Prostate gland (tissue), 2 donors: ENCODE data around the gene IL21R. TPM values are rescaled to one million over a fixed set of nuclear protein-coding genes. Genes with fewer than 3 reads are reported as not detected.

Experiments used
- DNase-seq: peaks from one replicate; pipeline ENCODE4 v3.0.0-alpha.2; 2019; ENCODE audit warnings: low spot score
- H3K27ac ChIP-seq, 2 donors: fragments of 200-600 bp; sonication (generic); 2 replicates each; pipeline ENCODE4 v1.5.1; 2017 to 2019
- H3K27me3 ChIP-seq: fragments of 200-600 bp; sonication (generic); replicated peaks from 2 replicates; pipeline ENCODE4 v1.5.1; 2019; ENCODE audit not compliant: insufficient read depth
- H3K36me3 ChIP-seq, 2 donors: fragments of 200-600 bp; sonication (generic); 1 replicate in 1 of 2; 2 replicates in 1 of 2; pipeline versions ENCODE4 v1.5.1 to v1.8.1; 2017 to 2019
- H3K4me1 ChIP-seq: fragments of 200-600 bp; sonication (generic); replicated peaks from 2 replicates; pipeline ENCODE4 v1.5.1; 2019
- H3K4me3 ChIP-seq, 2 donors: fragments of 200-600 bp; sonication (generic); 2 replicates each; pipeline ENCODE4 v1.5.1; 2017 to 2019
- H3K9me3 ChIP-seq: fragments of 200-600 bp; sonication (generic); 2 replicates; pipeline ENCODE4 v1.5.1; 2017
- CTCF ChIP-seq, 4 experiments: fragments of 200-600 bp in 2 of 4; fragments of 450-650 bp in 2 of 4; sonication (generic) in 2 of 4; IDR thresholded peaks; 1 replicate in 3 of 4; 2 replicates in 1 of 4; pipeline ENCODE4 v1.5.1; 2016 to 2019; ENCODE audit warnings: antibody characterized with exemption in 4 of 4, mild to moderate bottlenecking in 2 of 4, moderate library complexity in 2 of 4
- POLR2A ChIP-seq: fragments of 450-650 bp; IDR thresholded peaks from one replicate; pipeline ENCODE4 v1.6.1; 2016; ENCODE audit warnings: antibody characterized with exemption, mild to moderate bottlenecking
- POLR2AphosphoS5 ChIP-seq: sonication (generic); formaldehyde crosslinking; IDR thresholded peaks from one replicate; pipeline ENCODE4 v1.6.1; 2017; ENCODE audit warnings: antibody characterized with exemption
- WGBS: methylation state at CpG from one replicate; pipeline ENCODE4 v1.1.5; 2018; 5-methylcytosine and 5-hydroxymethylcytosine counted together
- intact Hi-C: fragments of 100-400 bp; cut with DNase I; formaldehyde crosslinking; loops from one replicate; pipeline ENCODE4 v1.14.2; 2022
- total RNA-seq, 2 donors: library from RNA; depleted of rRNA; stranded (reverse); fragments of >200 nt; gene quantifications; one replicate each; pipeline ENCODE4 v1.1.0, GENCODE V29; 2016

IL21R gene
- total RNA-seq, 2 donors from 2014 or later = 0.32 to 0.57 TPM

DNA sequence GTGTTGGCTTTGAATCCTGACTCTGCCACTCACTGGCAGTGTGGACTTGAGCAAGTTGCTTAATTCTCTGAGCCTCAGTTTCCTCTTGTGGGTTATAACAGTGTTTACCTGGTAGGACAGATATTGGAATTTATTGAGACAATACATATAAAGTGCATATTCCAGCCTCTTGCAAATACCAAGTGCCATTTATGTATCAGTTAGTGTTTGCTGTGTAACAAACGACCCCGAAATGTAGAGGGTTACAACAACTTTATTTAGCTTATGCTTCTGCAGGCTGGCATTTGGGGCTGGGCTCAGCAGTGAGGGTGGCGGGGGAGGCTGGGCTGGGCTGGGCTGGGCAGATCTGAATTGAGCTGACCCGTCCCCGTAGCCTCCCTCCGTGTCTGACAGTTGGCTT, 42.4 kb upstream of the IL21R start:
- Histone ChIP-seq H3K4me1 (no peaks in the 10 kb centered on the region), H3K36me3 (peaks cover 12 to 21% of the 10 kb centered on the region in 2 donors), H3K9me3 (no peaks in the 10 kb centered on the region), H3K27me3 (no peaks in the 10 kb centered on the region), H3K27ac (no peak overlapping the region), H3K4me3 (no peak overlapping the region)
- no peak for TF ChIP-seq POLR2AphosphoS5
- no peak for TF ChIP-seq POLR2A
- no peak for TF ChIP-seq CTCF (IDR thresholded peaks at IDR 0.05)
- intact Hi-C loops = no loop called here
- no peak for DNase-seq
- 81% methylated on average over 6 of the region's 6 CpGs for WGBS

DNA sequence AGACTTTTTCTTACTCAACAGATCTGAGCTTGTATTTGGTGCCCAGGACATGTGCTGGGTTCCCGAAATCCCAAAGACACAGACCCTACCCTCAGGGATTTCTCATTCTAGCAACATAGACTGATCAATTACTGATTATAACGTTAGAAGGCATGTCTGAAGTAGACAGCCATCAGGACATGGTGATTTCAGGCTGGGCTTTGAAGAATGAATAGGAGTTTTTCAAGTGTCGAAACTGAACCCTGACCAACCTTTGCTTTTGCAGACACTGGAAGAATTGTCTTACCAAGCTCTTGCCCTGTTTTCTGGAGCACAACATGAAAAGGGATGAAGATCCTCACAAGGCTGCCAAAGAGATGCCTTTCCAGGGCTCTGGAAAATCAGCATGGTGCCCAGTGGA, 40.0 kb upstream of the IL21R start:
- intact Hi-C loops = no loop called here
- peaks cover 12 to 19% of the 10 kb centered on the region in 2 donors for H3K36me3 ChIP-seq
- no peaks in the 10 kb centered on the region for H3K9me3 ChIP-seq
- no peak overlapping the region for H3K4me3 ChIP-seq
- no peak overlapping the region for H3K27ac ChIP-seq
- TF ChIP-seq POLR2A (no peak), POLR2AphosphoS5 (no peak), CTCF (IDR thresholded peaks at IDR 0.05) (no peak)
- WGBS = 93% methylated on average over 3 of the region's 3 CpGs
- no peaks in the 10 kb centered on the region for H3K27me3 ChIP-seq
- DNase-seq = no peak
- no peaks in the 10 kb centered on the region for H3K4me1 ChIP-seq

DNA sequence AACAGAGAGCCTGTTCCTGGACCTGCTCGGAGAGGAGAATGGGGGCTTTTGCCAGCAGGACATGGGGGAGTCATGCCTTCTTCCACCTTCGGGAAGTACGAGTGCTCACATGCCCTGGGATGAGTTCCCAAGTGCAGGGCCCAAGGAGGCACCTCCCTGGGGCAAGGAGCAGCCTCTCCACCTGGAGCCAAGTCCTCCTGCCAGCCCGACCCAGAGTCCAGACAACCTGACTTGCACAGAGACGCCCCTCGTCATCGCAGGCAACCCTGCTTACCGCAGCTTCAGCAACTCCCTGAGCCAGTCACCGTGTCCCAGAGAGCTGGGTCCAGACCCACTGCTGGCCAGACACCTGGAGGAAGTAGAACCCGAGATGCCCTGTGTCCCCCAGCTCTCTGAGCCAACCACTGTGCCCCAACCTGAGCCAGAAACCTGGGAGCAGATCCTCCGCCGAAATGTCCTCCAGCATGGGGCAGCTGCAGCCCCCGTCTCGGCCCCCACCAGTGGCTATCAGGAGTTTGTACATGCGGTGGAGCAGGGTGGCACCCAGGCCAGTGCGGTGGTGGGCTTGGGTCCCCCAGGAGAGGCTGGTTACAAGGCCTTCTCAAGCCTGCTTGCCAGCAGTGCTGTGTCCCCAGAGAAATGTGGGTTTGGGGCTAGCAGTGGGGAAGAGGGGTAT, 39.3 kb upstream of the IL21R start:
- WGBS = 81% methylated on average over 16 of the region's 16 CpGs
- Histone ChIP-seq H3K4me1 (no peaks in the 10 kb centered on the region), H3K9me3 (no peaks in the 10 kb centered on the region), H3K36me3 (peaks cover 12 to 19% of the 10 kb centered on the region in 2 donors), H3K27me3 (no peaks in the 10 kb centered on the region), H3K4me3 (no peak overlapping the region), H3K27ac (peak overlapping the region in 1 of 2 donors; percentile 8)
- DNase-seq = no peak
- TF ChIP-seq CTCF (IDR thresholded peaks at IDR 0.05) (no peak), POLR2AphosphoS5 (no peak), POLR2A (no peak)
- intact Hi-C loops = no loop called here

DNA sequence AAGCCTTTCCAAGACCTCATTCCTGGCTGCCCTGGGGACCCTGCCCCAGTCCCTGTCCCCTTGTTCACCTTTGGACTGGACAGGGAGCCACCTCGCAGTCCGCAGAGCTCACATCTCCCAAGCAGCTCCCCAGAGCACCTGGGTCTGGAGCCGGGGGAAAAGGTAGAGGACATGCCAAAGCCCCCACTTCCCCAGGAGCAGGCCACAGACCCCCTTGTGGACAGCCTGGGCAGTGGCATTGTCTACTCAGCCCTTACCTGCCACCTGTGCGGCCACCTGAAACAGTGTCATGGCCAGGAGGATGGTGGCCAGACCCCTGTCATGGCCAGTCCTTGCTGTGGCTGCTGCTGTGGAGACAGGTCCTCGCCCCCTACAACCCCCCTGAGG, 38.7 kb upstream of the IL21R start:
- WGBS = 96% methylated on average over 5 of the region's 5 CpGs
- TF ChIP-seq POLR2AphosphoS5 = no peak
- intact Hi-C loops = no loop called here
- H3K4me3 ChIP-seq = no peak overlapping the region
- peaks cover 12 to 19% of the 10 kb centered on the region in 2 donors for H3K36me3 ChIP-seq
- no peaks in the 10 kb centered on the region for H3K9me3 ChIP-seq
- H3K27me3 ChIP-seq = no peaks in the 10 kb centered on the region
- peak overlapping the region in 1 of 2 donors; percentile 8 for H3K27ac ChIP-seq
- H3K4me1 ChIP-seq = no peaks in the 10 kb centered on the region
- DNase-seq = no peak

DNA sequence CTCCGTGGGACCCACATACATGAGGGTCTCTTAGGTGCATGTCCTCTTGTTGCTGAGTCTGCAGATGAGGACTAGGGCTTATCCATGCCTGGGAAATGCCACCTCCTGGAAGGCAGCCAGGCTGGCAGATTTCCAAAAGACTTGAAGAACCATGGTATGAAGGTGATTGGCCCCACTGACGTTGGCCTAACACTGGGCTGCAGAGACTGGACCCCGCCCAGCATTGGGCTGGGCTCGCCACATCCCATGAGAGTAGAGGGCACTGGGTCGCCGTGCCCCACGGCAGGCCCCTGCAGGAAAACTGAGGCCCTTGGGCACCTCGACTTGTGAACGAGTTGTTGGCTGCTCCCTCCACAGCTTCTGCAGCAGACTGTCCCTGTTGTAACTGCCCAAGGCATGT, 38.2 kb upstream of the IL21R start:
- Histone ChIP-seq H3K27me3 (no peaks in the 10 kb centered on the region), H3K9me3 (no peaks in the 10 kb centered on the region), H3K27ac (peak overlapping the region in 1 of 2 donors; percentile 27), H3K36me3 (peaks cover 10 to 16% of the 10 kb centered on the region in 2 donors), H3K4me1 (no peaks in the 10 kb centered on the region), H3K4me3 (no peak overlapping the region)
- TF ChIP-seq CTCF (IDR thresholded peaks at IDR 0.05) (no peak), POLR2AphosphoS5 (no peak), POLR2A (no peak)
- DNase-seq = peak; percentile 27
- intact Hi-C loops = no loop called here
- 80% methylated on average over 9 of the region's 9 CpGs for WGBS
